HG03520 (cell line): ENCODE results near the gene IGFLR1.
A peak's percentile ranks its signal among the peaks of the same experiment; 100 is the strongest.
"Not testable (repeated sequence)": the region's sequence is repeated elsewhere in the genome, so short reads cannot be mapped to it uniquely, and the experiment has no call there.

ENCODE experiments used
- ATAC-seq: cut with Tn5 transposase; IDR thresholded peaks from one replicate; pipeline ENCODE4 v1.9.1; 2021; ENCODE audit warnings: mild to moderate bottlenecking, moderate library complexity; ENCODE audit not compliant: unreplicated experiment

Gene IGFLR1

GRCh38 chr19:35777086-35777841 is 35.0 kb upstream of the IGFLR1 start:
- no peak for ATAC-seq

GRCh38 chr19:35776102-35776788 is 34.0 kb upstream of the IGFLR1 start:
- ATAC-seq: no peak

GRCh38 chr19:35775298-35776101 is 33.2 kb upstream of the IGFLR1 start, which contains the start of gene ARHGAP33:
TSS of gene ARHGAP33 (plus strand) at chr19:35775564. CDS start at chr19:35775659, 95 bp downstream.
- ATAC-seq: peak; percentile 92

- ATAC-seq: peak; percentile 2
Measured at GRCh38 chr19:35775046-35775297, 32.7 kb upstream of the IGFLR1 start.

GRCh38 chr19:35774274-35775045 is 32.2 kb upstream of the IGFLR1 start:
- no peak for ATAC-seq

GRCh38 chr19:35773020-35773806 is 31.0 kb upstream of the IGFLR1 start:
- ATAC-seq: no peak

- ATAC-seq: not testable (repeated sequence)
Measured at GRCh38 chr19:35772362-35772761, 30.1 kb upstream of the IGFLR1 start.

GRCh38 chr19:35768082-35768421 is 25.8 kb upstream of the IGFLR1 start:
- ATAC-seq: no peak

GRCh38 chr19:35767288-35768081 is 25.2 kb upstream of the IGFLR1 start:
- no peak for ATAC-seq

GRCh38 chr19:35766571-35767104 is 24.4 kb upstream of the IGFLR1 start:
- no peak for ATAC-seq

- ATAC-seq: no peak
Measured at GRCh38 chr19:35764432-35765315, 22.4 kb upstream of the IGFLR1 start.

GRCh38 chr19:35760711-35761349 is 18.6 kb upstream of the IGFLR1 start:
- no peak for ATAC-seq

- ATAC-seq: no peak
Measured at GRCh38 chr19:35759697-35760096, 17.4 kb upstream of the IGFLR1 start.

- ATAC-seq: peak; percentile 98
Measured at GRCh38 chr19:35757749-35758608, 15.7 kb upstream of the IGFLR1 start, which contains the start of gene PROSER3. TSS of gene PROSER3 (plus strand) at chr19:35758176. CDS start at chr19:35758216, 40 bp downstream.

GRCh38 chr19:35757231-35757748 is 15.0 kb upstream of the IGFLR1 start:
- ATAC-seq: no peak
